Mesenchymal stem cell (in vitro differentiated cells and primary cell): ENCODE measurements around the gene TIMM13.
A peak's percentile ranks its signal among the peaks of the same experiment; 100 is the strongest.

Source experiments
- DNase-seq: peaks from one replicate; pipeline ENCODE4 v3.0.0-alpha.2; 2013
- H2AFZ ChIP-seq: one replicate; pipeline ENCODE4 v1.6.1; 2013; ENCODE audit warnings: low read depth, mild to moderate bottlenecking, control low read depth, inconsistent platforms, low read length, moderate library complexity
- H2AK5ac ChIP-seq: 2 replicates; pipeline ENCODE4 v1.6.1; 2013; ENCODE audit warnings: low read length, moderate library complexity, mild to moderate bottlenecking, inconsistent platforms; ENCODE audit not compliant: severe bottlenecking
- H2BK120ac ChIP-seq: one replicate; pipeline ENCODE4 v1.6.1; 2013; ENCODE audit warnings: low read depth, mild to moderate bottlenecking, inconsistent platforms, low read length, moderate library complexity
- H2BK12ac ChIP-seq, 2 experiments: one replicate each; pipeline ENCODE4 v1.6.1; 2013; ENCODE audit warnings: inconsistent platforms in 2 of 2, low read length in 2 of 2, mild to moderate bottlenecking in 2 of 2, moderate library complexity in 2 of 2, control low read depth in 1 of 2
- H2BK15ac ChIP-seq: one replicate; pipeline ENCODE4 v1.6.1; 2013; ENCODE audit warnings: mild to moderate bottlenecking, low read depth, inconsistent platforms; ENCODE audit not compliant: poor library complexity, severe bottlenecking
- H2BK5ac ChIP-seq: 2 replicates; pipeline ENCODE4 v1.6.1; 2013; ENCODE audit warnings: low read depth, mild to moderate bottlenecking, low read length, control low read depth, inconsistent platforms; ENCODE audit not compliant: poor library complexity, severe bottlenecking
- H3K14ac ChIP-seq, 2 experiments: one replicate each; pipeline ENCODE4 v1.6.1; 2013; ENCODE audit warnings: inconsistent platforms in 2 of 2, low read length in 2 of 2, control low read depth in 1 of 2, mild to moderate bottlenecking in 1 of 2, moderate library complexity in 1 of 2
- H3K18ac ChIP-seq, 2 experiments: one replicate each; pipeline ENCODE4 v1.6.1; 2013; ENCODE audit warnings: inconsistent platforms in 2 of 2, low read length in 2 of 2, control low read depth in 1 of 2, low read depth in 1 of 2, mild to moderate bottlenecking in 1 of 2
- H3K23ac ChIP-seq, 2 experiments: one replicate each; pipeline ENCODE4 v1.6.1; 2013; ENCODE audit warnings: inconsistent platforms in 2 of 2, low read length in 2 of 2, mild to moderate bottlenecking in 2 of 2, moderate library complexity in 2 of 2, control low read depth in 1 of 2
- H3K27ac ChIP-seq: 2 replicates; pipeline ENCODE4 v1.5.1; 2013; ENCODE audit warnings: mild to moderate bottlenecking, moderate library complexity, low read length, control low read depth, inconsistent platforms; ENCODE audit not compliant: poor library complexity, severe bottlenecking
- H3K27me3 ChIP-seq, 2 experiments: 2 replicates each; pipeline versions ENCODE4 v1.6.1 to v1.7.0; 2013; ENCODE audit warnings: low read length in 2 of 2, mild to moderate bottlenecking in 2 of 2, moderate library complexity in 2 of 2, control low read depth in 1 of 2, inconsistent platforms in 1 of 2; ENCODE audit not compliant: control insufficient read depth in 1 of 2, insufficient read depth in 1 of 2
- H3K36me3 ChIP-seq, 2 experiments: 2 replicates each; pipeline versions ENCODE4 v1.6.1 to v1.7.0; 2013; ENCODE audit warnings: low read length in 2 of 2, control low read depth in 1 of 2, inconsistent platforms in 1 of 2, low read depth in 1 of 2, mild to moderate bottlenecking in 1 of 2; ENCODE audit not compliant: insufficient read depth in 2 of 2, control insufficient read depth in 1 of 2
- H3K4ac ChIP-seq, 2 experiments: one replicate each; pipeline ENCODE4 v1.6.1; 2013; ENCODE audit warnings: inconsistent platforms in 2 of 2, low read length in 2 of 2, mild to moderate bottlenecking in 2 of 2, moderate library complexity in 2 of 2, control low read depth in 1 of 2, low read depth in 1 of 2
- H3K4me1 ChIP-seq: 2 replicates; pipeline ENCODE4 v1.6.1; 2013; ENCODE audit warnings: low read depth, low read length, control low read depth; ENCODE audit not compliant: control insufficient read depth, insufficient read depth
- H3K4me2 ChIP-seq: 2 replicates; pipeline ENCODE4 v1.6.1; 2013; ENCODE audit warnings: low read length, mild to moderate bottlenecking, inconsistent platforms; ENCODE audit not compliant: poor library complexity, severe bottlenecking
- H3K4me3 ChIP-seq, 2 experiments: 2 replicates each; pipeline versions ENCODE4 v1.5.1 to v1.7.0; 2013; ENCODE audit warnings: low read length in 2 of 2, mild to moderate bottlenecking in 2 of 2, control low read depth in 1 of 2, low read depth in 1 of 2; ENCODE audit not compliant: insufficient read depth in 1 of 2
- H3K79me1 ChIP-seq: replicated peaks from 2 replicates; pipeline ENCODE4 v1.6.1; 2013; ENCODE audit warnings: mild to moderate bottlenecking, control low read depth, low read length, inconsistent platforms; ENCODE audit not compliant: poor library complexity, severe bottlenecking
- H3K9ac ChIP-seq: 2 replicates; pipeline ENCODE4 v1.7.0; 2013; ENCODE audit warnings: mild to moderate bottlenecking, low read length, moderate library complexity
- H3K9me3 ChIP-seq: 2 replicates; pipeline ENCODE4 v1.7.0; 2013; ENCODE audit warnings: mild to moderate bottlenecking, low read length; ENCODE audit not compliant: control insufficient read depth
- H4K8ac ChIP-seq: one replicate; pipeline ENCODE4 v1.6.1; 2013; ENCODE audit warnings: inconsistent platforms, mild to moderate bottlenecking, low read length, moderate library complexity
- H4K91ac ChIP-seq: one replicate; pipeline ENCODE4 v1.6.1; 2013; ENCODE audit warnings: mild to moderate bottlenecking, low read length, inconsistent platforms
- WGBS: methylation state at CpG from one replicate; pipeline ENCODE4 v1.1.7; 2013; ENCODE audit warnings: mixed read lengths; 5-methylcytosine and 5-hydroxymethylcytosine counted together

The TIMM13 gene

DNA sequence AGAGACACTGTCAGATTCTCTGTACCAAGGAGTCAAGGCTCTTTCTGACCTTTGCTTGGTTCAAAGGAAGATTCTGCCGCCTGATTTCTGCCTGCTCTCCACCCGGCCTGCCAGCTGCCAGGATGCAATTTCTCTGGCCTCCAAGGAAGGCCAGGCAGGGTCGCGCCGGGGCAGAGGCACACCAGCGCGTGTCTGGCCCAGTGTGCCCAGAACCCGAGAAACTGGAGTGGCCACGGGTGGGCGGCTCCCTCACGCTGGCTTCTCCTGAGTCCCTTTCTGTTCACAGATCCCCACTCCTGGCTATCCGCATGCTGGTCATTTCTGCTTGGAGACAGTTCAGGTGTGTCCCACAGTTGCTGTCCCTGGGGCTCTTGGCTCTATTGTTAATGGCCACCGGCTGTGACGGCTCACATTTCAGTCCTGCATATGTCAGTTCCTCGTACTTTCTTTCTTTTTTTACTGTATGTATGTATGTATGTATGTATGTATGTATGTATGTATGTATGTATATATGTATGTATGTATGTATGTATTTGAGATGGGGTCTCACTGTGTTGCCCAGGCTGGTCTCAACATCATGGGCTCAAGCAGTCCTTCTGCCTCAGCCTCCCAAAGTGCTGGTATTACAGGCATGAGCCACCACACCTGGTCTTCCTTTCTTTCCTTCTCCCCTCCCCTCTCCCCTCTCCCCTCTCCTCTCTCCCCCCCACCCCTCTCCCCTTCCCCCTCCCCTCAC is 50.4 kb downstream of the TIMM13 start:
- Histone ChIP-seq H2BK5ac (no peak overlapping the region), H2BK12ac (no peak overlapping the region), H2AFZ (no peak overlapping the region), H3K14ac (no peak overlapping the region), H4K8ac (no peak overlapping the region), H3K9me3 (peaks cover 4% of the 10 kb centered on the region), H3K4me2 (no peak overlapping the region), H2BK120ac (no peak overlapping the region), H3K79me1 (no peaks in the 10 kb centered on the region), H3K27me3 (peaks cover 9 to 17% of the 10 kb centered on the region in 2 experiments), H2AK5ac (no peak overlapping the region), H3K4me1 (peaks cover 4% of the 10 kb centered on the region), H3K36me3 (no peaks in the 10 kb centered on the region), H3K9ac (no peak overlapping the region), H3K27ac (no peak overlapping the region), H3K23ac (no peak overlapping the region), H3K4ac (no peak overlapping the region), H2BK15ac (peak overlapping the region; percentile 46), H3K18ac (no peak overlapping the region), H4K91ac (no peak overlapping the region), H3K4me3 (no peak overlapping the region)
- DNase-seq, result no peak
- WGBS, result 88% methylated on average over 14 of the region's 15 CpGs
